ENCODE results near the gene ATP8B3.
"Not testable (repeated sequence)": the region's sequence is repeated elsewhere in the genome, so short reads cannot be mapped to it uniquely, and the experiment has no call there.

ATP8B3 gene

GRCh38 chr19:1797313-1797712, 14.8 kb downstream of the ATP8B3 start:
- DNase-seq (ENCODE audit: low read depth): not testable (repeated sequence)

- DNase-seq (ENCODE audit: low read depth): no peak
Observed at GRCh38 chr19:1796395-1797142, 15.5 kb downstream of the ATP8B3 start.

GRCh38 chr19:1794424-1795172, 17.5 kb downstream of the ATP8B3 start:
- no peak for DNase-seq (ENCODE audit: low read depth)

GRCh38 chr19:1791879-1792278, 20.2 kb downstream of the ATP8B3 start:
- DNase-seq (ENCODE audit: low read depth): no peak

GRCh38 chr19:1790054-1790792, 21.9 kb downstream of the ATP8B3 start:
- no peak for DNase-seq (ENCODE audit: low read depth)

DNA sequence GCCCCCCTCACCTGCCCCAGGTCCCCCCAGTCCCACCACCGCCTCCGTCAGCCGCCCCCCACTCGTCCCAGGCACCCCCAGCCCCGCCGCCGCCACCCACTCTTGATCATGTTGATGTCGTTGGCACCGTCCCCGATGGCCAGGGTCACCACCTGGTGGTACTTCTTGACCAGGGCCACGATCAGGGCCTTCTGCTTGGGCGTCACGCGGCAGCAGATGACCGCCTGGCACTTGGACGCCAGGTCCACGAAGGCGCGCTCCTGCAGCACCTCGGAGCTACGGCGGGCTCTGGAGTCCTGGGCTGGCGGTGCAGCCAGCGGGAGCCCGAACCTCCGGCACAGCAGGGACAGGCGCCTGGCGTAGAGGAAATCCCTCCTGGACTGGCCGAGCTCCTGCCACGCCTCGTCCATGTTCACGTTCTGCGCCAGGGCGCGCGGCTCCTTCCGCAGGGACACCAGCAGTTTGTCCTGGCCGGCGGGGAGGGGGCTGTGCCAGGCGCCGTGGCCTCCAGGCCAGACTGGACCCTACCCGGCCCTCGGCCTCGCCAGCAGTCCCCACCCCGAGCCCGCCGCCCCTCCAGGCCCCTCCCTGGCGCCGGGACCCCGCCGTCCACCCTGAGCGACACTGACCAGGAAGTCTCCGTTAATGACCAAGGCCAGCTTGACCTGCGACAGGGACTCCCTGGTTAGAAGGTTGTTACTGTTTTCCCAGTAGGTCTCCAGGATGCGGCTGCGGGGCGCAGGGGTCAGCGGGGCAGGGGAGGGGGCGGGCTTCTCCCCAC, 22.6 kb downstream of the ATP8B3 start:
- no peak for DNase-seq (ENCODE audit: low read depth)

- DNase-seq (ENCODE audit: low read depth): no peak
Observed at GRCh38 chr19:1787116-1787515, 25.0 kb downstream of the ATP8B3 start.

- DNase-seq (ENCODE audit: low read depth): no peak
Observed at GRCh38 chr19:1786668-1787067, 25.4 kb downstream of the ATP8B3 start.

DNA sequence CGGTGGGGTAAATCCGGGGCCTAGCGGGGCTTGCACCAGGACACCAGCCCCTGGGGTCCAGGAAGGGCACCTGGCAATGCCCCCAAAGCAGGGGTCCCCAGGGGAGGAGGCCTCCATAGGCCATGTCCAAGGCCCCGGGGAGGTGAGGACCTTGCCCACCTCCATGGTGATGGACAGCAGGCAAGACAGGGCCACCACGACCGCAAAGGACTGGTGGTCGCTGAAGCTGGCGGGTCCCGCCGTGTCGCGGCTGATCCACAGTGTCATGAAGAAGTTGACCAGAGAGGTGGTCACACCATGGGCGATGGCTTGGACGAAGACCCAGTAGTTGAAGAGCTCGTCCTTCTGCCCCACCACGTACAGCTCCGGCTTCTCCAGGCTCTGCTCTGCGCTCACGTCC, 26.8 kb downstream of the ATP8B3 start:
- DNase-seq (ENCODE audit: low read depth): no peak

DNA sequence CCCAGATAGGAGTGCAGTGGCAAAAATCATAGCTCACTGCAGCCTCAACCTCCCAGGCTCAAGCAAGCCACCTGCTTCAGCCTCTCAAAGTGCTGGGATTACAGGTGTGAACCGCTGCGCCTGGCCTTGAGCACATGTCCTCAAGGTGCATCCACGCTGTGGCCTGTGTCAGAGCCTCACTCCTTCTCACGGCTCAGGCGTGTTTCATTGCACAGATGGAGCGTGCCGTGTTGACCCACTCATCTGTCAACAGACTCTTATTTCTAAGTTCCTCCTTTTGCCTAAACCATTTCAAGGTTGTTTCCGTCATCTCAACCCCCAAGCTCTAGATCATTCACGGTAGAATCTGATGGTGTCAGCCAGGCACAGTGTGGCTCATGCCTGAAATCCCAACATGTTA, 28.2 kb downstream of the ATP8B3 start:
- DNase-seq (ENCODE audit: low read depth): no peak

DNA sequence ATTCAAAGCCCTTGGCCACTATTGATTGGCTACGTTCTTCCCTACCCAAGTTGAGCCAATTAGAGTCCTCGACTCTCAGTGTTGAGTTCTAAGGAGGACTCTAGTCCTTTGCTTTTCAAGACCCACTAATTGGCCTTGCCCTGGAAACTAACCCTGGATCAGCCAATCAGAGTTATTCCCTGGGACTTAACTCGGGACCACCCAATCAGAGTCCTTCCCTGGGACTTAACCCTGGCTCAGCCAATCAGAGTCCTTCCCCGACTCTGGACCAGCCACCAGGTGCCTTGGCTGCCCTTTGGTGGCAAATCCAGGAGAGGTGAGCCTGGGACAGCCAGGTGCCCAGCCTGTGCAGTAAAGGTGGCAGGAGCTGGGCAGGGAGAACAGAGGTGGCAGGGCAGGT, 28.7 kb downstream of the ATP8B3 start:
- DNase-seq (ENCODE audit: low read depth): no peak

- no peak for DNase-seq (ENCODE audit: low read depth)
Observed at GRCh38 chr19:1782521-1782920, 29.6 kb downstream of the ATP8B3 start.

DNA sequence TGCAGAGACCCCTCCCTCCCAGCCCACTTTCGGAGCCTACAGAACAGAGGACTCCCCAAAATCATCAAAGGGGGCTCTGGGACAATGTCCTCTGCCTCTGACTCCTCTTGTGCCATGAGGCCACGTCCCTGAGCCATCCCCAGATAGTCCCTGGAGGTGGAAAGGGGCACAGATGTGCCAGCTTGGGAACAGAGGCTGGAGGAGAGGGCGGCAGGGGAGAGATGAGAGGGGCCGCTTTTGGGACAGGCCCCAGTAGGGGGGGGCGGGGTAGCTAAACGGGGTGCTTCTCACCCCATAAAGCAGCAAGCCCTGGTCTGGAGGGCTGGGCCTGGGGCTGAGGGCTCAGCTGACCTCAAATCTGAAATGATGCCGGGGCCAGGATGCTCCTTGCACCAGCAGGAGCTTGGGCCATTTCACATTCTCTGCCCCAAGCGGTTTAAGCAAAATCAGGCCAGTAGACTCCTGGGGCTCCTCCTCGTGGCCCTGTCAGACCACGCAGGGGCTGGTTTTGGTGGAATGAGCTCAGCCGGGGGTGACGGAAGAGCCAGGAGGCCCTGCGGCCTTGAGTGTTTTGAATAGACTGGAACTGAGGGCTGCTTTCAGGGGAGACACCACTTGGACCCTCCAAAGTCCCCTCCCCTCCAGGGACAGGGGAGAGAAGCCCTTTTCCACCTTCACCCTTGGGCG, 31.7 kb downstream of the ATP8B3 start:
- DNase-seq (ENCODE audit: low read depth): no peak

- no peak for DNase-seq (ENCODE audit: low read depth)
Observed at GRCh38 chr19:1779574-1779973, 32.5 kb downstream of the ATP8B3 start.

DNA sequence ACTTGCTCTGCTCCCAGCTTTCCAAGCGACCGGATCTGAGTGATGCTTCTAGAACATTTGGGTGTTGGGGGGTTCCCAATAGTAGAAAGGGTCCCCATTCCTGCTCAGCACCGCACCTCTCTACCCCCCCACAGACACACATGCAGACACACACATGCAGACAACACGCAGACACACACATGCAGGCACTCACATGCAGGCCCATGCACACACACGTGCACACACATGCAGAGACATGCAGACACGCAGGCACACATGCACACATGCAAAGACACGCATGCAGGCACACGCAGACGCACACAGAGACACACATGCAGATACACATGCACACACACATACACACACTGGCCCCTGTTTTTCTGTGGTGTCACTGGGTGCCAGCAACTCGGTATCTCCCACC, 34.9 kb downstream of the ATP8B3 start:
- DNase-seq (ENCODE audit: low read depth): no peak

- no peak for DNase-seq (ENCODE audit: low read depth)
Observed at GRCh38 chr19:1776606-1777147, 35.4 kb downstream of the ATP8B3 start.

DNA sequence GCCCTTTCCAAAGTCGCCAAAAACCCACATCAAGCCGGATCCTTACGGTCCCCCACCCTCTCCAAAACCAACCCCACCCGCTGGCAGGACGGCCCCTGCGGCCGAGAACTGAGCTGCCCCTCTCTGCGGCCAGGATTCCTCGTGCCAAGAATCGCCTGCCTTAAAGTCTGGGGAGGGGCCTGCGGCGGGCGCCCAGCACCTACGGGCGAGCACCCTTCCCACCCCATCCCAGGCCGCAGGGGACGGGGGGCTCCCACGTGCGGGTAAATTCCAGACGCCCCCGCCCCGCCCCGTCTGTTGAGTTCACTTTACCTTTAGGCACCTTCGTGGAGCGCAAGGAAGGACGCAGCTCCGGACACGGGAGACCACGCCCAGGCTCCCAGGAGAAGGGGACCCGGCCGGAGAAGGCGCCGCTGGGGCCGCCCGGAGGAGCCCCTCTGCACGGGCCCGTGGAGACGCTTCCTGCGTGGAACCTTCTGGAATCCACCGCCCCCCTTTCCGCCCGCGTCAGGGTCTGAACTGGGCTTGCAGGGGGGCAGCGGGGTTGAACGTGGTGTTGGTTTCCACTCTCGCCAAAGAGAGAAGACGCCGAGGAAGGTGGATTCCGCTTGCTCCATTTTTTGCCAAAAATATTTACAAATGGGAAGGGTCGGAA, 36.0 kb downstream of the ATP8B3 start:
- DNase-seq (ENCODE audit: low read depth): no peak

GRCh38 chr19:1774989-1775772, 36.9 kb downstream of the ATP8B3 start:
- no peak for DNase-seq (ENCODE audit: low read depth)

DNA sequence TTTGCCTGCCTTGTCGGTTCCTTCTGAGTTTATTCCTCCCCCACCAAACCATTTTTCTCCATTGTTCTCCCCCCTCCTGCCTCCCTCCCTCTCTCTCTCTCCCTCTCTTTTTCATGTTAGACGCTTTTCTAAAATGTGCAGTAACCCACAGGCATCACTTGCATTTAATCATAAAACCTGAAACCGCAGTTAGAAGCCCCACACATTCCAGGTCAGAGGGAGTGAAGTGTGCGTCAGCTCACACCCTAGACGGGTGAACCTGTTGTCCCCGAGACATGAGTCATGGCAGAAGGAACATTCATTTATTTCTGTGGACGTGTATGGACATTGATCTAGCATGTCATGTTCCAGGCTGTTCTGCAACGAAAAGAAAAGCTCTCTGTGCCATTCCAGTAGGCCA, 38.9 kb downstream of the ATP8B3 start:
- DNase-seq (ENCODE audit: low read depth): no peak

Data from activated T-cell treated with anti-CD3 and anti-CD28 coated beads for 1 hour (primary cell).